Muscle layer of duodenum (tissue), 2 donors: ENCODE results near the gene HEXA.

Experiments used
- H3K27ac ChIP-seq: one replicate; pipeline ENCODE4 v1.7.0; 2013; ENCODE audit warnings: mild to moderate bottlenecking, low read length
- H3K27me3 ChIP-seq: one replicate; pipeline ENCODE4 v1.7.0; 2013; ENCODE audit warnings: low read depth, mild to moderate bottlenecking, control low read depth, low read length
- H3K36me3 ChIP-seq, 2 donors: one replicate each; pipeline ENCODE4 v1.7.0; 2013; ENCODE audit warnings: low read length in 2 of 2, control low read depth in 1 of 2, mild to moderate bottlenecking in 1 of 2; ENCODE audit not compliant: insufficient read depth in 2 of 2, control insufficient read depth in 1 of 2
- H3K4me1 ChIP-seq, 2 donors: one replicate each; pipeline ENCODE4 v1.7.0; 2013; ENCODE audit warnings: low read length in 2 of 2, mild to moderate bottlenecking in 2 of 2, control low read depth in 1 of 2, moderate library complexity in 1 of 2; ENCODE audit not compliant: insufficient read depth in 2 of 2, control insufficient read depth in 1 of 2
- H3K4me3 ChIP-seq, 2 donors: one replicate each; pipeline ENCODE4 v1.7.0; 2013; ENCODE audit warnings: low read length in 2 of 2, low read depth in 1 of 2, mild to moderate bottlenecking in 1 of 2
- H3K9me3 ChIP-seq, 2 donors: one replicate each; pipeline ENCODE4 v1.7.0; 2013; ENCODE audit warnings: low read length in 2 of 2, control low read depth in 1 of 2, mild to moderate bottlenecking in 1 of 2; ENCODE audit not compliant: control insufficient read depth in 1 of 2
- donor health status: healthy.

The HEXA gene

GRCh38 chr15:72344602-72345001, 31.2 kb downstream of the HEXA start:
- Histone ChIP-seq H3K4me1 (peaks cover 0 to 3% of the 10 kb centered on the region in 2 donors), H3K4me3 (no peak overlapping the region), H3K9me3 (no peaks in the 10 kb centered on the region), H3K27me3 (no peaks in the 10 kb centered on the region), H3K36me3 (peaks cover 50 to 59% of the 10 kb centered on the region in 2 donors), H3K27ac (no peak overlapping the region)

- H3K36me3 ChIP-seq = peaks cover 29 to 42% of the 10 kb centered on the region in 2 donors
- no peak overlapping the region for H3K27ac ChIP-seq
- H3K9me3 ChIP-seq = no peaks in the 10 kb centered on the region
- H3K4me3 ChIP-seq = no peak overlapping the region
- peaks cover 0 to 3% of the 10 kb centered on the region in 2 donors for H3K4me1 ChIP-seq
- no peaks in the 10 kb centered on the region for H3K27me3 ChIP-seq
Observed at GRCh38 chr15:72342385-72342784, 33.4 kb downstream of the HEXA start.

GRCh38 chr15:72341361-72341760, 34.5 kb downstream of the HEXA start:
- no peak overlapping the region for H3K4me3 ChIP-seq
- H3K27me3 ChIP-seq = no peaks in the 10 kb centered on the region
- H3K27ac ChIP-seq = no peak overlapping the region
- peaks cover 24 to 31% of the 10 kb centered on the region in 2 donors for H3K36me3 ChIP-seq
- peaks cover 0 to 3% of the 10 kb centered on the region in 2 donors for H3K4me1 ChIP-seq
- H3K9me3 ChIP-seq = no peaks in the 10 kb centered on the region

GRCh38 chr15:72340366-72340765, 35.4 kb downstream of the HEXA start:
- H3K36me3 ChIP-seq = peaks cover 14 to 21% of the 10 kb centered on the region in 2 donors
- H3K9me3 ChIP-seq = no peaks in the 10 kb centered on the region
- H3K27me3 ChIP-seq = no peaks in the 10 kb centered on the region
- no peak overlapping the region for H3K4me3 ChIP-seq
- peaks cover 0 to 3% of the 10 kb centered on the region in 2 donors for H3K4me1 ChIP-seq
- no peak overlapping the region for H3K27ac ChIP-seq

GRCh38 chr15:72339777-72340177, 36.0 kb downstream of the HEXA start:
- Histone ChIP-seq H3K27me3 (no peaks in the 10 kb centered on the region), H3K27ac (no peak overlapping the region), H3K4me1 (peaks cover 0 to 3% of the 10 kb centered on the region in 2 donors), H3K36me3 (peaks cover 9 to 21% of the 10 kb centered on the region in 2 donors), H3K4me3 (no peak overlapping the region), H3K9me3 (peaks cover 0 to 2% of the 10 kb centered on the region in 2 donors)

- Histone ChIP-seq H3K36me3 (peaks cover 0 to 14% of the 10 kb centered on the region in 2 donors), H3K4me3 (no peak overlapping the region), H3K27me3 (no peaks in the 10 kb centered on the region), H3K27ac (peak overlapping the region; percentile 6), H3K9me3 (peaks cover 0 to 2% of the 10 kb centered on the region in 2 donors), H3K4me1 (peaks cover 0 to 3% of the 10 kb centered on the region in 2 donors)
Observed at GRCh38 chr15:72338617-72339321, 37.0 kb downstream of the HEXA start.

GRCh38 chr15:72338148-72338547, 37.7 kb downstream of the HEXA start:
- H3K36me3 ChIP-seq = peaks cover 0 to 14% of the 10 kb centered on the region in 2 donors
- H3K4me1 ChIP-seq = peaks cover 0 to 3% of the 10 kb centered on the region in 2 donors
- no peak overlapping the region for H3K27ac ChIP-seq
- peaks cover 0 to 2% of the 10 kb centered on the region in 2 donors for H3K9me3 ChIP-seq
- H3K27me3 ChIP-seq = no peaks in the 10 kb centered on the region
- no peak overlapping the region for H3K4me3 ChIP-seq

- H3K36me3 ChIP-seq = peaks cover 0 to 14% of the 10 kb centered on the region in 2 donors
- peaks cover 0 to 2% of the 10 kb centered on the region in 2 donors for H3K9me3 ChIP-seq
- no peak overlapping the region for H3K4me3 ChIP-seq
- H3K4me1 ChIP-seq = peaks cover 0 to 2% of the 10 kb centered on the region in 2 donors
- no peak overlapping the region for H3K27ac ChIP-seq
- no peaks in the 10 kb centered on the region for H3K27me3 ChIP-seq
Observed at GRCh38 chr15:72334842-72335241, 41.0 kb downstream of the HEXA start.

- Histone ChIP-seq H3K27me3 (no peaks in the 10 kb centered on the region), H3K4me3 (no peak overlapping the region), H3K27ac (no peak overlapping the region), H3K36me3 (peaks cover 5 to 18% of the 10 kb centered on the region in 2 donors), H3K9me3 (peaks cover 0 to 2% of the 10 kb centered on the region in 2 donors), H3K4me1 (no peaks in the 10 kb centered on the region)
Observed at GRCh38 chr15:72331021-72331420, 44.8 kb downstream of the HEXA start.

- Histone ChIP-seq H3K27ac (no peak overlapping the region), H3K27me3 (no peaks in the 10 kb centered on the region), H3K9me3 (peaks cover 0 to 2% of the 10 kb centered on the region in 2 donors), H3K4me3 (no peak overlapping the region), H3K36me3 (peaks cover 5 to 10% of the 10 kb centered on the region in 2 donors), H3K4me1 (peaks cover 0 to 6% of the 10 kb centered on the region in 2 donors)
Observed at GRCh38 chr15:72323752-72324151, 52.1 kb downstream of the HEXA start.

GRCh38 chr15:72319985-72320671, 55.7 kb downstream of the HEXA start, which contains the start of gene CELF6:
TSS of gene CELF6 (minus strand) at chr15:72320157. CDS start at chr15:72319874, 283 bp downstream.
- no peak within 1 kb of the TSS for H3K27ac ChIP-seq
- no peaks in the 10 kb centered on the region for H3K27me3 ChIP-seq
- no peaks in the 10 kb centered on the region for H3K36me3 ChIP-seq
- peak within 1 kb of the TSS; percentile 37 to 65 for H3K4me3 ChIP-seq
- H3K4me1 ChIP-seq = peaks cover 0 to 6% of the 10 kb centered on the region in 2 donors
- peaks cover 0 to 2% of the 10 kb centered on the region in 2 donors for H3K9me3 ChIP-seq
